SK-N-MC (cell line): ENCODE data around the gene GLI3.

Experiments used
- EZH2 ChIP-seq: fragments of 200-600 bp; sonication (generic); IDR thresholded peaks from one replicate; pipeline ENCODE4 v1.6.1; 2017; ENCODE audit warnings: antibody characterized with exemption
- POLR2AphosphoS5 ChIP-seq: IDR thresholded peaks from 2 replicates; pipeline ENCODE4 v1.6.1; 2012; ENCODE audit warnings: mild to moderate bottlenecking, low read depth, low read length, borderline replicate concordance

- TF ChIP-seq POLR2AphosphoS5 (no peak), EZH2 (no peak)
Measured at GRCh38 chr7:42120191-42120590, 116.8 kb downstream of the GLI3 start.
